ENCODE measurements around the gene HOMER2.

Gene HOMER2

DNA sequence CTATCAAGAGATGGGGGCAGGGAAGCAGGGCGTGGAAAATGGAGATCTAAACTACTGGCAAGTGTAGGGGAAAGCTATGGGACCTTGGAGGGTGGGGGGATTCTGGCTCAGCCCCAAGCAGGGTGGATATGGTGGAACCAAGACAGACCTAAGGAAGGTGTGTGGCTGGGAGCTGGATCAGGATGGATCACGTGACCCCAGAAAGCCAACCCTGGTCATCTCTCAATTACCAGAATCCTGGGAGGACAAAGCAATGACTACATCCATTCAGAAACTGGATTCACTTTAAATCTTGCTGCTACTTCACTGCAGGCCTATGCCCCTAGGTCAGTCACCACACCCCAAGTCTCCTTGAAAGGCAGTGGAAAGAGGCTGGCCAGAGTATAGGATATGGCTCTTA lies 74.7 kb downstream of the HOMER2 start:
- H3K4me1 Mint-ChIP-seq: no peaks in the 10 kb centered on the region
- H3K9me3 Mint-ChIP-seq: peaks cover 4% of the 10 kb centered on the region
- peaks cover 10% of the 10 kb centered on the region for H3K36me3 Mint-ChIP-seq (ENCODE audit: low read depth)
- H3K27me3 Mint-ChIP-seq (ENCODE audit: low read depth, poor library complexity): peaks cover 7% of the 10 kb centered on the region
- H3K27ac Mint-ChIP-seq: no peak overlapping the region
- no peak overlapping the region for H3K4me3 Mint-ChIP-seq
- TF ChIP-seq, protein P1, sequence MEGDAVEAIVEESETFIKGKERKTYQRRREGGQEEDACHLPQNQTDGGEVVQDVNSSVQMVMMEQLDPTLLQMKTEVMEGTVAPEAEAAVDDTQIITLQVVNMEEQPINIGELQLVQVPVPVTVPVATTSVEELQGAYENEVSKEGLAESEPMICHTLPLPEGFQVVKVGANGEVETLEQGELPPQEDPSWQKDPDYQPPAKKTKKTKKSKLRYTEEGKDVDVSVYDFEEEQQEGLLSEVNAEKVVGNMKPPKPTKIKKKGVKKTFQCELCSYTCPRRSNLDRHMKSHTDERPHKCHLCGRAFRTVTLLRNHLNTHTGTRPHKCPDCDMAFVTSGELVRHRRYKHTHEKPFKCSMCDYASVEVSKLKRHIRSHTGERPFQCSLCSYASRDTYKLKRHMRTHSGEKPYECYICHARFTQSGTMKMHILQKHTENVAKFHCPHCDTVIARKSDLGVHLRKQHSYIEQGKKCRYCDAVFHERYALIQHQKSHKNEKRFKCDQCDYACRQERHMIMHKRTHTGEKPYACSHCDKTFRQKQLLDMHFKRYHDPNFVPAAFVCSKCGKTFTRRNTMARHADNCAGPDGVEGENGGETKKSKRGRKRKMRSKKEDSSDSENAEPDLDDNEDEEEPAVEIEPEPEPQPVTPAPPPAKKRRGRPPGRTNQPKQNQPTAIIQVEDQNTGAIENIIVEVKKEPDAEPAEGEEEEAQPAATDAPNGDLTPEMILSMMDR (IDR thresholded peaks at IDR 0.05): no peak
- no peak for DNase-seq

DNA sequence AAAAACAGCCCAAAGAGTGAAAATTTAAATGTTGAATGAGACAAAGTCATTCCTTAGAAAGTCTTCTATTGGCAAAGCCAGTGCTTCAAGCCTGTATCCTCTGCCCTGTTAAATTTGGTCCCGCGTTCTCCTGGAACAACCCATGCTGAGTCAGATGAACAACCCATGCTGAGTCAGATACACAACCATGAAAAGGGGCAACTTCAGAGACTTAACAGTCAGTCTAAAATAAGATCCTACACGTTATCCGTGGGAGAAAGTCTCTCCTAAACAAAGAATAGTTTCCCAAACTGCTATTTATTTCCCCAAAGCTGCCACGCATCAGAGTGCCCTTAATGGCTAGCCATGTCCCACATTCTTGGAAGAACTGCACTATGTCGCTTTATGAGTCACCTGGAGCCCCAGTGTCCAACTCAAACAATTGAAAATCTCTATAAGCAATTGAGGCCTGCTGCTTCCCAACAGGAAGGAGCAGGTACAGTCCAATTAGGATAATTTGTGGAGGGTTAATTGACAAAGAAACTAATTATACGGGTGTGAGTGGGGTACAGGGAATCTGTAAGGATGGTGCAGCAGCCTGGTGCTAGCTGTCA lies 77.0 kb downstream of the HOMER2 start:
- DNase-seq: no peak
- Mint-ChIP-seq H3K27me3 (ENCODE audit: low read depth, poor library complexity) (peaks cover 7% of the 10 kb centered on the region), H3K27ac (no peak overlapping the region)

DNA sequence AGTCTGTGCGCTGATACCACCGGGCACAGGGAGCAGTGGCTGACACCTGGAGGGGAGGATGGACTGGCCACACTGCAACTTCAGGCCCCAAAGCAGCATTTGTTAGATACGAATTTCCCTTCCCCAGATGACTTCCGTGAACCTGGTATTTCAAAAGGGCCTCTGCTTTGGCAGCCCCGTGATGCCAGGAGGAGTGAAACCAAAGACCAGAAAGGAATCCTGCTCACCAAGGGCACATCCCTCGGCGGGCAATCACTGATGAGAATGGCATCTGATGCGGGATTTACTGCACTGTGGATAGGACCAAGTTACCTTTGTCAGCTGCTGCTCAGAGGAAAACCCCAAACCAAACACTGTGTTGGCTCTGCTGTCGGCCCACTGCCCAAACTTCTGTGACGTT lies 77.6 kb downstream of the HOMER2 start:
- Mint-ChIP-seq H3K4me3 (no peak overlapping the region), H3K9me3 (no peaks in the 10 kb centered on the region), H3K27me3 (ENCODE audit: low read depth, poor library complexity) (peaks cover 7% of the 10 kb centered on the region), H3K4me1 (no peaks in the 10 kb centered on the region), H3K27ac (no peak overlapping the region), H3K36me3 (ENCODE audit: low read depth) (peaks cover 27% of the 10 kb centered on the region)
- TF ChIP-seq, protein P1 (IDR thresholded peaks at IDR 0.05): no peak
- DNase-seq: no peak

More for the DNA sequence above, 77.0 kb downstream of the HOMER2 start:
- no peaks in the 10 kb centered on the region for H3K9me3 Mint-ChIP-seq
- H3K36me3 Mint-ChIP-seq (ENCODE audit: low read depth): peaks cover 27% of the 10 kb centered on the region
- no peaks in the 10 kb centered on the region for H3K4me1 Mint-ChIP-seq
- TF ChIP-seq, protein P1 (IDR thresholded peaks at IDR 0.05): no peak
- H3K4me3 Mint-ChIP-seq: no peak overlapping the region

DNA sequence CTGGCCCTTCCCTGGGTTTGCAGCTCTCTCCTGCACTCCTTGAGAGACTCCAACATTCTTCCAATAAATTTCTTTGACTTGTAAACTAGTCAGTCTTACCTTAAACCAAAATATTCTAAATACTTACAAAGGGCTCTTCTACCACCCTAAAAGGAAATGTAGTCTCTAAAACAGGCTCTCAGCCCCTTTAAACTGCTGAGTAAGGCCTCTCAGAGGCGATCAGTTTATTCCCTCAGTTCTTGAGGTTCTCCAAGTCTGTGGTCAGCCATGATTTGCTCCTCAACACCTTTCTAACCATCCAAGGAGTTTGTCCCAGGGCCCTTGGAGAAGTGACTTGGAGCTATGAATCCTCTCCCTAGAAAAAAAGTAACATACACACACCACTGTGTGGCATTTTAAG lies 78.3 kb downstream of the HOMER2 start:
- no peak for DNase-seq
- H3K27ac Mint-ChIP-seq: no peak overlapping the region
- peaks cover 27% of the 10 kb centered on the region for H3K36me3 Mint-ChIP-seq (ENCODE audit: low read depth)
- TF ChIP-seq, protein P1 (IDR thresholded peaks at IDR 0.05): no peak
- peaks cover 7% of the 10 kb centered on the region for H3K27me3 Mint-ChIP-seq (ENCODE audit: low read depth, poor library complexity)
- H3K9me3 Mint-ChIP-seq: no peaks in the 10 kb centered on the region
- no peaks in the 10 kb centered on the region for H3K4me1 Mint-ChIP-seq
- H3K4me3 Mint-ChIP-seq: no peak overlapping the region

DNA sequence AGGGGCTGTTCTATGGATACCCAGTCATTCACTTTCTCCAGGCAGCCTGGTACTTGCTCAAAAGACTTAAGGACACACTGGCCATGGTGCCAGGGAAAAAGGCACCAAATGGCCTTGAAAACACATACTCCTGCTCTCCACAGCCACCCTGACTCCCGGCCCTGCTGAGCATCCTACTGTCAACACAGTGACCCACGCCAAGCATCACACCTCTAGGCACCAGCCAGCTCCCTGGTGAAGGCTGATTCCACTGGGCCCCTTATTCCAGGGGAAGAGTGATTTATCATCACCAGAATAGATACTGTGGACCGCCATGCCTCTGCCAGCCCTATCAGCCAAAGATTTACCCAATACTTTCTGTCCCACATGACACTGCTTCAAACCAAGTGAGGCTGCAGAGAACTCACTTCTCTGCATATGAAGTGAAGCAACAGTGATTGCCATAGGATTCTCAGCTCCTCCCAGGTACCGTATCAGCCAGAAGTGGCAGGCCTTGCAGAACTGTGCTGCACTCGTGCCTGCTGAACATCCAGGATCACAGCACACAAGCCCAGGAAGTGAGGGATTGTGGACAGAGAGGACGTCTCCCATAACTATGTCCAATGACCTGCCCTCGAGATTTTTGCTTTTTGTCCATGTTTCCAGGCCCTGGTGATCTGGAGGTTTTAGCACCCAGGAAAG lies 79.4 kb downstream of the HOMER2 start:
- TF ChIP-seq, protein P1 (IDR thresholded peaks at IDR 0.05): no peak
- no peaks in the 10 kb centered on the region for H3K9me3 Mint-ChIP-seq
- no peaks in the 10 kb centered on the region for H3K4me1 Mint-ChIP-seq
- peaks cover 7% of the 10 kb centered on the region for H3K27me3 Mint-ChIP-seq (ENCODE audit: low read depth, poor library complexity)
- H3K27ac Mint-ChIP-seq: no peak overlapping the region
- H3K4me3 Mint-ChIP-seq: no peak overlapping the region
- H3K36me3 Mint-ChIP-seq (ENCODE audit: low read depth): peaks cover 20% of the 10 kb centered on the region
- DNase-seq: no peak

All from nephron progenitor cell (in vitro differentiated cells).